GM19043 (cell line): ENCODE results near the gene NAA25.
"Not testable (repeated sequence)": the region's sequence is repeated elsewhere in the genome, so short reads cannot be mapped to it uniquely, and the experiment has no call there.

Experiments
- ATAC-seq: cut with Tn5 transposase; IDR thresholded peaks from one replicate; pipeline ENCODE4 v1.9.1; 2021; ENCODE audit warnings: low read depth; ENCODE audit not compliant: unreplicated experiment

Gene NAA25

GRCh38 chr12:112011685-112012084, 96.9 kb downstream of the NAA25 start:
- ATAC-seq, result no peak

DNA sequence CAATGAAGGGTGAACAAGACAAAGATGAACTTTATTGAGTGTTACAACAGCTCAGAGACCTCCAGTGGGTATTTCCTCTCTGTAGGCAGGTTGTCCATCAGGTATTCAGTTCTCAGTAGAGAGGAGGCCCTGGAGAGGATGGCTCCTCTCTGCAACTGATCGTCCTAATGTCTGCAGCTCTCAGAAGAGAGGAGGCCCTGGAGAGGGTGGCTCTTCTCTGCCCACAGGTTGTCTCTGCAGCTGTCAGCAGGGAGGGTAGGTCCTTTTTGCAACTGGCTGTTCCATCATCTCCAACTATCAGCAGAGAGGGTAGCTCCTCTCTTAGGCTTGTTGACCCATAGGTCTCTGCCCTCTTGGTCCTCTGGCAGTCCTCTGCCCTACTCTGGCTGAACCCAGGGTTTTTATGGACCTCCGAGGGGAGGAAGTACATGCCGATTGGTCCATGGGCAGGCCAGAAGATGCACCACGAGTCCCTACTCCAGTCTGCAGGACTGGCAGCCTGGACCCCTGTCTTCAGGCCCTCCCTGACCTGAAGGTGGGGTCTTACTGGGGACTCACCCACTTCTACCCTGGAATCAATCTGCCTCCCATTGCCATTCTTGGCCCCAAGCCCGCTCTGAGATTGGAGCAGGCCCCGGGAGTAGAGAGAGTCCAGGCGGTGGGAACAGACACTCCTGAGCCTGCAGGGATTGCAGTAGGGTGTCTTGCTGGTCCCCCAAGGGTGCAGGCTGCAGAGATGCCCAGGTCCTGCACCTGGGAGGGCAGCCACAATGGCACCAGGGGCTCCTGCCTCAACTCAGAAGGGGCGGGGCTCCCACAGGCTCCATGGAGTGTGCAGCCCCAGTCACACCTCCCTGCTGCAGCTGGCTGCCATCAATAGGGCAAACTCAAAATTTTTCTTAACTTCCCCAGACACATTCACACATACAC, 97.9 kb downstream of the NAA25 start:
- no peak for ATAC-seq

DNA sequence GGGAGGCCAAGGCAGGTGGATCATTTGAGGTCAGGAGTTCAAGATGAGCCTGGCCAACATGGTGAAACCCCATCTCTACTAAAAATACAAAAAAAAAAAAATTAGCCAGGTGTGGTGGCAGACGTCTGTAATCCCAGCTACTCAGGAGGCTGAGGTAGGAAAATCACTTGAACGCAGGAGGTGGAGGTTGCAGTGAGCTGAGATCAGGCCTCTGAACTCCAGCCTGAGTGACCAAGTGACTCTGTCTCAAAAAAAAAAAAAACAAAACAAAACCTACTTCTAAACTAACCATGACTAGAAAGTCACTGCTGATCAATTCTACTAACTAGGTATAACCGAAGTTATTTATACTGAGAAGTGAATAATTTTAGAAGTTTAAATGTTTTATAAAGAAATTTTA, 99.0 kb downstream of the NAA25 start:
- ATAC-seq, result not testable (repeated sequence)

DNA sequence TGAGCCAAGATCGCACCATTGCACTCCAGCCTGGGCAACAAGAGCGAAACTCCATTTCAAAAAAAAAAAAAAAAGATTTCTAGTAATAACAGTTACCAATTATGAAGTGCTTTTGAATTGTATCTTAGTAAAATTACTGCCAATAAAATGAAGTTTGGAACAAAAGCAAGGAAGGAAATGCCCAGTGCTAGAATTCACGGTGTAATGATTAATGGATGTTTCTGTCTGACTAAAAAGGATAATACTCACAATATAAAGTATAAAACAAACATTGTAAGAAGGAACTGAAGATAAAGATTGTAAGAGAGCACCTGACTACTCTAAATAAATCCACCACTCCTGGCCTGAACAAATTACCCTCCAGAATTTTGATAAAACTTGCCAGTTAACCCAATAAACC, 99.7 kb downstream of the NAA25 start:
- no peak for ATAC-seq

- no peak for ATAC-seq
Observed at GRCh38 chr12:112007945-112008344, 100.6 kb downstream of the NAA25 start.

GRCh38 chr12:112005419-112006395, 102.9 kb downstream of the NAA25 start:
- no peak for ATAC-seq

DNA sequence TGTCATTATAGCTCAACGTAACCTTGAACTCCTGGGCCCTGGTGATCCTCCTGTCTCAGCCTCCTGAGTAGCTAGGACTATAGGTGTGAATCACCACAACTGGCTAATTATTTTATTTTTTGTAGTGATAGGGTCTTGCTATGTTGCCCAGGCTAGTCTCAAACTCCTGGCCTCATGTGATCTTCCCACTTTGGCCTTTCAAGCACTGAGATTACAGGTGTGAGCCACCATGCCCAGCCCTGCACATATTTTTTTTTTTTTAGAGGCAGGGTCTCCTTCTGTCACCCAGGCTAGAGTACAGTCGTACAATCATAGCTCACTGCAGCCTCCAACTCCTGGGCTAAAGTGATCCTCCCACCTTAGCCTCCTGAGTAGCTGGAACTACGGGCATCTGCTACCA, 104.5 kb downstream of the NAA25 start:
- ATAC-seq, result no peak

- no peak for ATAC-seq
Observed at GRCh38 chr12:112001576-112001975, 107.0 kb downstream of the NAA25 start.

- ATAC-seq, result no peak
Observed at GRCh38 chr12:112000820-112001219, 107.8 kb downstream of the NAA25 start.

DNA sequence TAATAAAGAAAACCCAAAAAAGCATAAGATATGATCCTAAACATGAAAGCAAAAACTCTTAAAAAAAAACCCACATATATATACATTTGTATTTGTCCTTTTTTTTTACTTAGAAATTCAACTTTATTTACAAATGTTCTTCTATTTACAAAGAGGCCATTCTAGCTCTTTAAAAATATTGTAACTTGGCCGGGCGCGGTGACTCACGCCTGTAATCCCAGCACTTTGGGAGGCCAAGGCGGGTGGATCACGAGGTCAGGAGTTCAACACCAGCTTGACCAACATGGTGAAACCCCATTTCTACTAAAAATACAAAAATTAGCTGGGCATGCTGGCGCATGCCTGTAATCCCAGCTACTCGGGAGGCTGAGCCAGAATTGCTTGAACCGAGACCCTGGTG, 109.5 kb downstream of the NAA25 start:
- not testable (repeated sequence) for ATAC-seq

DNA sequence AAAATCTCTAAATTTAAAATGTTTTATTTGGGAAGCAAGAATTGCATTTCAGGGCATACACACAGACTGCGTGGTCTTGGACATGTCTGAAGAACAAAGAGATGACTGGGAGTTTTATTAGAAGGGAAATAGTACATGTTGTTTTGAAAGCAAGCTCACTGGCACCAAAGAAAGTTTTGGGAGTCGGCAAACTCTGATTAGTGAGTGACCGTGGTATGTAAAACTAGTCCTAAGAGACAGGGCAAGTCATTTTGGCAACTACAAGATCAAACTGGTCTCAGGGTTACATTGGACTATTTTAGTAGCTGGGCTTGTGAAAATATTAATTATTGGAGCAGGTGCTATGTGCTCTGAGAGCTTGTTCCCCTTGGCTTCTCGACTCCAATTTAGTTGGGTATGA, 110.6 kb downstream of the NAA25 start:
- no peak for ATAC-seq

DNA sequence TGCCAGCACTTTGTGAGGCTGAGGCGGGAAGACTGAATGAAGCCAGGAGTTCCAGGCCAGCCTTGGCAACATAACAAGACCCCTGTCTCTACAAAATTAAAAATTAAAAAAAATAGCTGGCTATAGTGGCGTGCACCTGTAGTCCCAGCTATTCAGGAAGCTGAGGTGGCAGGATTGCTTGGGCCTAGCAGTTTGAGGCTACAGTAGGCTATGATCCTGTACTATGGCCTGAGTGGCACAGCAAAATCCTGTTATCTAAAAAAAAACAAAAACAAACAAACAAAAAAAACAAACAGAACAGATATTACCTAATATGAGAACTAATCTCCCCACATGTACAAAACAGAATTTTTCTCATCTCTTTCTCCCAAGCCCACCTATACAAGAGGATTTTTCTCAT, 111.3 kb downstream of the NAA25 start:
- ATAC-seq, result no peak

DNA sequence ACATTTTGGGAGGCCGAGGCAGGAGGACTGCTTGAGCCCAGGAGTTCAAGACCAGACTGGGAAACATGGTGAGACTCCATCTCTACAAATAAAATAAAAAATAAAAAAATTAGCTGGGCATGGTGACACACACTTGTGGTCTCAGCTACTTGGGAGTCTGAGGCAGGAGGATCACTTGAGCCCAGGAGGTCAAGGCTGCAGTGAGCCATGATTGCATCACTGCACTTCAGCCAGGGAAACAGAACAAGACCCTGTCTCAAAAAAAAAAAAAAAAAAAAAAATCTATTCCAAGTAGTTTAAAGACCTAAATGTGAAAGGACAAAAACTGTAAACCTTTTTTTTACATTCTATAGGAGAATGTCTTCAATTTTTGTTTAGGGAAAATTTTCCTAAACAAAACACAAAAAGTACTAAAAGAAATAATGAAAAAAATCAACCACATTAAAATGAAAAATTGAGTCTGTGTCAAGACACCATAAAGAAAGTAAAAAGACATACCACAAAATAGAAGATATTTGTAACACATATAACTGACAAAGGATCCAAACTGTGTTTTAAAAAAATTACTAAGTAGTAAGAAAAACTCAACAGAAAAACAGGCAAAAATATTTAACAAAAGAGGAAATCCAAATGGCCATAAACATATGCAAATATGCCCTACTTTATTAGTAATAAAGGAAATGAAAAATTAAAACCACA, 112.7 kb downstream of the NAA25 start:
- no peak for ATAC-seq

DNA sequence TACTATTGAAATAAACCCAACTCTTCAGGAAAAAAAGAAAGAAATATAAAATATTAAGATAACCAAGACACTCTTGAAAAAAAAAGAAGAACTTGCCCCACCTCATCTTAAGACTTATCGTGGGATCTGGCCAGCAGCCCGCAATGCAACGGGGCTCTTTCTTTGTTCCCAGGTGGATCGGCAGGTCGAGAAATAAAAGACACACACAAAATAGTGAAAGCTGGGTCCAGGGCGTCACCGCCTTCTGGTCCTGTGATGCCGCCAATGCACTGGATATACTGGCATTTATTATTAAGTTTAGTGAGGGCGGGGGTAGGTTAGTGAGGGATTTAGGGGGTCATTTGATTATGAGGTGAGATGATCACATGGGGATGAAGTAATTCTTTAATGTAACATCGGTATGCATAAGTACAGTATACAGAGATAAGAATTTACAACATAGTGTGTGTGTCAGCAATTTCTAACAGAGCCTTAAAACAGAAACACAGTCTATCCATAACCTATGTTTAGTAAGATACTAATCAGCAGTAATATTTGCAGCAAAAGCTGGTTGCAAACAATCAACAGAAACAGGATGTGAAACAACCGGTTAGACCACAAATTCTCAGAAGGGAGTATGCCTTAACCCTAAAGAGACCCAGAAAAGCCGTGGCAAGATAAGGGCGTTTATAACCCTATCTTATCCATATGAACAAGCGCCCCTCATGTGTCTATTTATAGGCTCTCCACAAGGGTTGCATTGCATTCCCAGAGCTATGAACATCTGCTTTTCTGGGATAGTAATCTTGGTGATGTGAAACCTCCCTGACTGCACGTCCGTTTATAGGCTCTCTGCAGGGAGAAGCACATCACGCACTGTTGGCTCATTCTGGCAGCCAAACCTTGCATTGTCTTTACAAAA, 114.1 kb downstream of the NAA25 start:
- ATAC-seq, result not testable (repeated sequence)

GRCh38 chr12:111993292-111994150, 115.1 kb downstream of the NAA25 start:
- no peak for ATAC-seq

DNA sequence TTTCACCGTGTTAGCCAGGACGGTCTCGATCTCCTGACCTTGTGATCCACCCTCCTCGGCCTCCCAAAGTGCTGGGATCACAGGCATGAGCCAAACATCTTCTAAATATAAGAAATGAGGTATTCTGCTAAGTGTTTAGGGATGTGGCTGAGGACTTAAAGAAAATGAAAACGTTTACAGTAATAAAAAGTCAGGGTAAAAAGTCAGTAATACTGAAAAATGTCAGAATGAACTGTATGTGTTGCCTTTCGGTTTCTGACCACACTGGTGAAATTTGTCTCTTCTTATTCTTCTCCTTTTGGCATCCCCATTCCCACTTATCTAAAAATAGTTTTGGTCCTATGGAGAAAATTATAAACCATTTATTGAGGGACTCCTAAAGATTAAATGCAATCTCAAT, 116.1 kb downstream of the NAA25 start:
- ATAC-seq, result no peak

GRCh38 chr12:111991946-111992345, 116.6 kb downstream of the NAA25 start:
- ATAC-seq, result no peak

DNA sequence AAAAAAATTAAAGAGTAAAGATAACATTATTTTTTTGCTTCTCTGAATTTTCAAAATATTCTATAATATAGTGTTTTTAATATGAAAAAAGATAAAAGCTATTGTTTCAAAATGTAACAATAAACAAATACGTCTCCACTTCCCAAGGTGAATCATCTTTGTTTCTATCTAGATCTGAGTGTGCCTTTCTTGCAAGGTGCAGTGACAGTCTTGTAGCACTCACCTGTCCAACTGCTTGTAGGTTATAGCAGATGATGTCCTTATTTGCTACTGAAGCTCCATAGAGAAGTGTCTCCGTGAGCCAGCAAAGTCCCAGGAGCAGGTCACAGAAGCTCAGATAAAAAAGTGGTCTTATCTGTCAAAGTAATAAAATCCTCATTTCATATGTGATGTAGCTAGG, 117.0 kb downstream of the NAA25 start:
- no peak for ATAC-seq

- ATAC-seq, result no peak
Observed at GRCh38 chr12:111984820-111985219, 123.8 kb downstream of the NAA25 start.
